GM11168 (cell line): Measurements from ENCODE around the gene ARL11.

Experiments
- in situ Hi-C: fragments of 300-500 bp; cut with MboI; formaldehyde crosslinking; loops from one replicate; pipeline ENCODE4 v1.12.0; 2022; ENCODE audit warnings: low sequenced_read_pairs; ENCODE audit not compliant: unreplicated experiment

ARL11 gene

DNA sequence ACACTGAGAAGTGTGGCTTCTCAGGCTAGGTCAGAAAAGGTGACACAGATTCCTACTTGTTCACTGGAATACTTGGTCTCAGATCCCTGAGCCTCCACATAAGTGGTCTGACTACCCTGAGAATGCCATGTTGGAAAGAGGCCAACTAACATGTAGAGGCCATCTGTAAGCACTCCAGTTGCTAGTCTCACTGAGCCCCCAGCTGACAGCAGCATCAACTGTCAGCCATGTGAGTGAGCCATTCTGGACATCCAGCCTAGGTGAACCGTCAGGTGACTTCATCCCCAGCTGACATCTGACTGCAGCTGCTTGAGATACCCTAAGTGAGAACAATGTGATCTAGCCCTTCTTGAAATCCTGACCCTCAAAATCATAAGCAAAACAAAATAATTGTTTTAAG, 18.1 kb upstream of the ARL11 start:
- in situ Hi-C loops, result loop anchor here (5.0 kb wide), 1 partner anchor 303 kb away; no protein-coding TSS in a partner anchor

DNA sequence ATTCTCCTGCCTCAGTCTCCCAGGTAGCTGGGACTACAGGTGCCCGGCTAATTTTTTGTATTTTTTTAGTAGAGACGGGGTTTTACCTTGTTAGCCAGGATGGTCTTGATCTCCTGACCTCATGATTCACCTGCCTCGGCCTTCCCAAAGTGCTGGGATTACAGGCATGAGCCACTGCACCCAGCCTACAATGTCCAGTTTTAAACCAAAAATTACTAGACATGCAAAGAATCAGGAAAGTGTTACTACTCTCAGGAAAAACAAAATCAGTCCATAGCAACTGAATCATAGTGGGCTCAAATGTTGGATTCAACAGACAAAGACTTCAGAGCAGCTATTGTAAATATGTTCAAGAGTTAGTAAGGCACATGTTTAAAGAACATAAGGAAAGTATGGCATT, 16.3 kb upstream of the ARL11 start:
- in situ Hi-C loops, result loop anchor here (5.0 kb wide), 1 partner anchor 305 kb away; no protein-coding TSS in a partner anchor

DNA sequence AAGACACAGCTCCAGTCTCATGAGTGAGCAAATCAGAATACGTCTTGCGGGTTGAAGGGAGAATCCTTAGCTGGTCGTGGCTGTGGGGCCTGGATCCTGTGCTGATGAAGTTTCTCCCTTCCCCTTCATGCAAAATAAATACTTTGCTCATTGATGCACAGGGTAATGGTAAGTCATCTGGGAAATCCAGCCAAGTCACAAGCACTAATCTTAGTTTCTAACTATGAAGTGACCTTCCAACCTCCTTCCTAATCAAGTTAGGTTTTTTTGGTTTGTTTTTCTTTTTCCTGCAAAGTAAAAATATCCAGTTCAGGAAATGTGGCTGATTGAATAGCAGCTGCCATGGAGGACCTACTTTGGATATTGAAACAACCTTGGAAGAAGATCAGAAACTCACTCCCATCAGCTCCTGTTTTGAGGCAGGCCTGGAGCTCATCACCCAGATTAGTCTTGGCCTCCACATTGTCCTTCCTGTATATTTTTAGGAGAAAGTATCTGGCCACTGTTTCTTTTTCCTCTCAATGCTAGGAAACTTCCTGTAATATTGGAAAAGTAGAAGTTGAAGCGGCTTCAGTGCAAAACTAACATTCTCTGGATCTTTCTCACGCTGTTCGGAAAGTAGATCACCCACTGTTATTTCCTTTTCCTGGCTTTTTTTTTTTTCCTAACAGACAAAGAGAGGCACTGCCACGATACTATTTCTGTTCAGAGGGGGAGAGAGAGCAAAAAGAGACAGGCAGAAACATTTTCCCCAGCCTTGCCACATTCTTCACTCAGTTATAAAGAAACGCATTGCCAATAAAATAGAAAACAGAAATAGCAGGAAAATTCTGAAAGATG, 12.3 kb upstream of the ARL11 start:
- in situ Hi-C loops, result no loop called here

DNA sequence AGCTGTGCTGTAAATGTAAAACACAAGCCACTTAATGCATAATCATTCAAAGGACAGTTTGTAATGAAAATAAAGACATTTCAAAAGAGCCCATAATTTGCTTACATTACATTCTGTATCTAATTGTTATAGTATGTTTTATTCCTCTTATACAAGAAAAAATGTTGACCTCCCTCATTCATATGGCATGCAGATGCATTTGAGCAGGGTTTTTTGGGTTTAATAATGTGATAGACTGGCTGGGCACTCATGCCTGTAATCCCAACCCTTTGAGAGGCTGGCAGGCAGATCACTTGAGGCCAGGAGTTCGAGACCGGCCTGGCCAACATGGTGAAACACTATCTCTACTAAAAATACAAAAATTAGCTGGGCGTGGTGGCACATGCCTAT, 11.6 kb upstream of the ARL11 start:
- in situ Hi-C loops, result no loop called here

DNA sequence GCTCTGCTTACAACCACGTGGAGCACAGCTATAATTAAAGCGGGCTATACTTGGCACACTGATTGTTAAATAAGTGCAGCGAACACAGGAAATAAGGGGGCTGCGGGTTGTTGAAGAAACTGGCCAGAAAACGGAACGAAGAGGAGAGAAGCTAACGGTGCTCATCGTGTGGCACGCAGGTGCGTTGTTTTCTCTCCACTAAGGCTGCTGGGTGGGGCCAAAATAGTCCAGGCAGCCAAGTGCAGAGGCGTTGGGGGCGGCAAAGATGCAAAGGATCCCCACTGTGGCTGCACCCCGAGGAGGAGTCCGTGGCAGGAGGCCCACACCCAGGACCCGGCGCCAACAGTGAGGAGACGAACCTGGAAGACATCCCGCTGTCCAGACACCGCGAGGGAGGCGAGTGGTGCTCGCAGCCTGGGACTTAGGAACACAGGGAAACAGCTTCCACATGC, 8.1 kb upstream of the ARL11 start:
- in situ Hi-C loops, result no loop called here

DNA sequence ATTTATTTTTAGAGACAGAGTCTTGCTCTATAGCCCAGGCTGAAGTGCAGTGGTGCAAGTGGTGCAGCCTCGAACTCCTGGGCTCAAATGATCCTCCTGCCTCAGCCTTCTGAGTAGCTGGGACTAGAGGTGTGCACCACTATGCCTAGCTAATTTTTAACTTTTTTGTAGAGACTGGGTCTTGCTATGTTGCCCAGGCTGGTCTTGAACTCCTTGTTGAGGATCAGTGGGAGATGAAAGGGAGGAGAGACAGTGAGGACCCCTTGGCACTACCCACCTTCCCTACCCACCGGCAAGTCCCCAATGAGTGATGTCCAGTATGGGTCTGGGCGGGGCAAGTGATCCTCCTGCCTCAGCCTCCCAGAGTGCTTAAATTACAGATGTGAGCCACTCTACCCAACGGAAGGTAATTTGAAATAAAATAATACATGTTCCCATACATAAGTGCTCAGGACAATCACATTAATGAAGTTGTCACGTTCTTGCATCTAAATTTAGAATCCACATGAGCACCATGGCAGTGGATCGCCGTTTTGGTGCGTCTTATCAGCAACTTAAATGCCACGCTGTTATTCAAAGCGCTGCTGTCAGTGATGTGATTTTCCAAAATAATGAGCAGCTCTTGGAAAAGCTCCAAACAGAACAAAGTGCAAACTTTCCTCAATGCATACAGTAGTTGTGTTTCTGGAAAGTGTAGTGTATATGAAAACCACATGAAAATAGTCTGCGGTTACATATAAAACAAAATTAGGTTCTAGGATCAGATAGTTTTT, 5.9 kb upstream of the ARL11 start:
- in situ Hi-C loops, result no loop called here

DNA sequence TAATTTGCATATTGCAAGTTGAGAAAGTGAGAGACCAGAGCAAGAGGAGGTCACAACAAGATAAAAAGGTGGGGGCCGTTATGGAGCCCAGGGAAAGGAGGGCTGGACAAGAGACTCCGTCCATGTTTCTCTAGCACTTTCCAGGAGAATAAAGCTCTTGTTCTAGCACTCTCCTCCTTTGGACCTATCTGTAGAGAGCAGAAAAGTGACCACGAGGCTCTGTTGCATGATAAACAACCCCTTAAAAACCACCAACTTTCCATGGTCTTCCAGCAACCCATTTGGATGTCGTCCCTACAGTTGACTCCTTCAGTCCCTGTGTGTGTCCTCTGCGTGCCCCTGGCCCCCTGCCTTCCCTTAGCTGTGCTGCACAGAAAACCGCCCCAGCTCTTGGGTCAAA, 4.1 kb upstream of the ARL11 start:
- in situ Hi-C loops, result no loop called here

DNA sequence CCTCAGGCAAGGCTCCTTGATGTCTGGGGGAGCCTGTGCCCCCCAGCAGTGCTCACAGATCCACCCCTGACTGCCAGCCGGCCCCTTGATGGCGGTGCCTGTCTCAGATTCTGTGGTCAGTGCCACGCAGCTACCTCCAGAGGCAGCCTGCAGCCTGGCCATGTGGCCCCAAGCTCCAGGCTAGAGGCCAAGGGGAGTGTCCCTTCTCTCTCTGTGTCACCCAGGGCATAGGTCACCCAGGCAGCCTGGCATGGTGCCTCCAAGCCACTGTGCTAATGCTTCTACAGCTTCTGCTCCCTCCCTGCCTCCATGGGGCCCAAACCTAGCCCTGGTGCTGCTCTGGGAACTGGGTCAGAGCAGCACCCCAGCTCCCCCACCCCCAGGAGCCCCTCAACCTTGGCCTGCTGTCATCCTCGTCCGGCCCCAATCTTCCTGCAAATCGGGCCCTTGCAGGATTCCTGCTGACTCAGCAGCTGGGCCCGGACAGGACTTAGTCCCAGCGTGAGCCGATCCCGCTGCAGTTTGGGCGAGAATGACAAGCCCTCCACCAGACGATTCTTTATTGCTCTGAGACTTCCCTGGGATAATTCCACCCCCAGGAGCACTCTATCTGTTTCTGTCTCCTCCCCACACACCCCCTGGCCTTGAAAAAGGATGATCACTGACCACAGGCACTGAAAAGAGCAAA, 2.8 kb upstream of the ARL11 start:
- in situ Hi-C loops, result no loop called here

DNA sequence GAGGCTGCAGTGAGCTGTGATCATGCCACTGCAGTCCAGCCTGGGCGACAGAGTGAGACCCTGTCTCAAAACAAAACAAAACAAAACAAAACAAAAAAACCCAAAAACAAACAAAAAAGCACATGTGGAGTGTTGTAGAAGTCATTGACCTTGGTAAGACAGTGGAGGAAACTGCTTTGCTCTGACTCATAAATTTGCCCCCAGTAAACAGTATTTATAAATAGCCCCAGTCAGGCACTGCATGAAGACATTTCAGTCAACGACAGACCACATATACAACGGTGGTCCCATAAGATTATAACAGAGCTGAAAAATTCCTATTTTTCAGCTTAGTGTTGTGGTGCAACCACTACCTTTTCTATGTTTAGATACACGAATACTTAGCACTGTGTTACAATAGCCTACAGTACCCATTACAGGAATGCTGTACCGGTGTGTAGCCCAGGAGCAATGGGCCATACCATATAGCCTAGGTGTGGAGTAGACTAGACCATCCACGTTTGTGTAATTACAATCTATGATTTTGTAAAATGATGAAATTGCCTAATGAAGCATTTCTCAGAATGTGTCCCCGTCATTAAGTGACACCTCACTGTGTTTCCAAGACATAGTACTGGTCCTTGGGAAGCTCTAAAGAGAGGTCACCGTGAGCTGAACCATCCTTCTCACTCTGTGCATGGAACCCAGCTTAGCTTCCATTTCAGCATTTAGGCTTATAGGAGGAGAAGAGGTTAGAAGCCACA, 1.1 kb downstream of the ARL11 start:
- in situ Hi-C loops, result no loop called here

DNA sequence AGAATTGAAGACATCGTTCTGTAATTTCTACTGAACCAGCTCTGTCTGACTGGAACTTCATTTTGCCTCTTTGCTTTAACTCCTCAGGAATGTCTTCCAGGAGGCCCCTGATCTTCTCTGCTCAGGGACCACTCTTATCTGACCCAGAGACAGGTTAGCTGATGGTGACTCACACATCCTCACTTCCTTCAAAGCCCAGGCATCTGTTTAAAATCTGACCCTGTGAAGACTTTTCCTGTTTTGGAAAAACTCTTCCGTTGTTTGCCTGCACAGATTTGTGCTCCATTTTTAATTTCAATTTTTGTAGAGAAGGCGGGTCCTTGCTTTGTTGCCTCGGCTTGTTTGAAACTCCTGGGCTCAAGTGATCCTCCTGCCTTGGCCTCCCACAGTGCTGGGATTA, 1.6 kb downstream of the ARL11 start:
- in situ Hi-C loops, result no loop called here

DNA sequence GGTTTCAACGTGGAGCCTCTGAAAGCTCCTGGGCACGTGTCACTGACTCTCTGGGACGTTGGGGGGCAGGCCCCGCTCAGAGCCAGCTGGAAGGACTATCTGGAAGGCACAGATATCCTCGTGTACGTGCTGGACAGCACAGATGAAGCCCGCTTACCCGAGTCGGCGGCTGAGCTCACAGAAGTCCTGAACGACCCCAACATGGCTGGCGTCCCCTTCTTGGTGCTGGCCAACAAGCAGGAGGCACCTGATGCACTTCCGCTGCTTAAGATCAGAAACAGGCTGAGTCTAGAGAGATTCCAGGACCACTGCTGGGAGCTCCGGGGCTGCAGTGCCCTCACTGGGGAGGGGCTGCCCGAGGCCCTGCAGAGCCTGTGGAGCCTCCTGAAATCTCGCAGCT, 2.3 kb downstream of the ARL11 start:
- in situ Hi-C loops, result no loop called here

DNA sequence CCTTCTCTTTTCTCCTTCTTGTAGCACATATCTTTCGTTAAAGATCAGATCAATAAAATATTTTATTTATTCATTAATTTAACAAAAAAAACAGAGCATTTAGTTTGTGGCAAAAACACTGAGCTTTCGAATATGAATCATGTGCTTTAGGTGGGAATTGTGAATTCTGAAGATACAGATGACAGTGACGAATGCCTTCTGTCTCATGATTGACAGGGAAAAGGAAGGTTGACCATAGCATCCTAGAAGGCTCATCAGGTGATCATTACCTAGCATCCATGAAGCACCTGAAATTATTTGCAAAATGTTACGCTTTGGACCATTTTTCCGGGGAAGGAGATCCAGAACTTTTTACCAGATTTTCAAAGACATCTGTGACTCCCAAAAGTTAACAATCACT, 3.8 kb downstream of the ARL11 start:
- in situ Hi-C loops, result no loop called here

DNA sequence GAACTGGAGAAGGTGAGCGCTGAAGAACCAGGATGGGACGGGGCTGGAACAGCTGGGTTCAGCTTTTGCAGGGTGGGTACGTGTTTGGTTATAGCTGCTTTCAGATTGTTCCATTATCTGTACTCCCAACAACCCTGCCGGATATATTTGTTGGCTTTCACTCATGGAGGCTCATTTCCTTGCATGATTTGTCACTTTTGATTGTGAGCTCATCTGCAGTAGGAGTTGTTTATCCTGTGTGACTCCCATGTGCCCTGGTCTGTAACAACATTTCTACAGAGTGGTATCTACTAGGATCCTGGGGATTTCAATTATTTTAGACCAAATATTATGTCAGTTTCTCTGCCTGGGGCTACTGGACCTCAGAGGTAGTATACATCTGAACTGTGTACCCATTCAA, 5.4 kb downstream of the ARL11 start:
- in situ Hi-C loops, result no loop called here

DNA sequence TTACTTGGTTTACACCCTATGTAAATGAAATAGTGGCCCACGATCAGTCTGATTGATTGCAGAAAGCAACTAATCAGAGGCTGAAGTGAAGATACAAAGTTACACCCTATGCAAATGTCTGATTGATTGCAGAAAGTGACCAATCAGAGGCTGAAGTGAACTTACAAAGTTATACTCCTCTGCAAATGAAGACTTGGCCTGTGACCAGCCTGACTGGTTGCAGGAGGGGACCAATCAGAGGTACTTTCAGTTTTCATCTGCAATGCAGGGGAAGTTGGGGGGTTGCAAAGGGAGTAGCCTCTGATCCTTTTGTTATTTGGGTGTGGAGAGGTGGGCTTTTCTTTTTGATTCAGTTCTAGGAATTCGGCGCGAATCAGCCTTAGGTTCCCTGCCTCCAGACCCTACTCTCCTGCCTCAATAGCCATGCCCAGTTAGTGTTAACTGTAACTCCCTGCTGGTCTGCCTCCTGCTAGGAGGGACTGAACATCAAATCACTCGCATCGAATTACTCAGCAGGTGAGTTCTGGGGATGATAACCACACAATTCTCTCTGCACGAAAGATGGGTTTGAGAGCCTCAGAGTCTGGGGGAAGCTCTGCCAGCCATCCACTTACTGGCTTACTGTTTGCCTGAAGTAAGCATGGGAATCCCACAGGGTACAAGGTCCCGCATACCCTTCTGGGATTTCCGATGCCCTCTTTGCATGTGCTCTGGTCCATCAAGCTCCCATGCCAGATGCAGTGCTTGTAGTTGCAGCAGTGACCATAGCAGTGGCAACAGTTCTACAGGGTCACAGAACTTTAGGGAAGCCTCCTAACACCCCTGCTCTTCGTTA, 7.5 kb downstream of the ARL11 start:
- in situ Hi-C loops, result no loop called here

DNA sequence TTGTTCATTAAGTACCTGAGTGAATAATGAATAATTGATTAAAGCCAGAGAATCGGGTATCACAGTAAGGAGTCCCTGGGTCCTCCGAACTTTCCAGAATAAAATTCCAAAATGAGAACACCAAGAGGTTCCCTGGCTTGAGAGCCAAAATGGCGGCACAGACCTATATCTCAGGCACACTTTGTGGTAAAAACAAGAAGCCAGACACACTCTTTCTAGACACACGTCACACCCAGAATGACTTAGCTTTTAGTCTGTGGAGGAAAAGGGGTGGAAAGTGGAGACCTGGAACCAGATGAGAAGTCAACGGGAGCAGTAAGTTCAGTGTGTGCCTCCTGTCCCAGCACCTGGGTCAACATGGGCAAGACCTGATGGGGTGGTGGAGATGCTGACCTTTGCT, 8.4 kb downstream of the ARL11 start:
- in situ Hi-C loops, result no loop called here

DNA sequence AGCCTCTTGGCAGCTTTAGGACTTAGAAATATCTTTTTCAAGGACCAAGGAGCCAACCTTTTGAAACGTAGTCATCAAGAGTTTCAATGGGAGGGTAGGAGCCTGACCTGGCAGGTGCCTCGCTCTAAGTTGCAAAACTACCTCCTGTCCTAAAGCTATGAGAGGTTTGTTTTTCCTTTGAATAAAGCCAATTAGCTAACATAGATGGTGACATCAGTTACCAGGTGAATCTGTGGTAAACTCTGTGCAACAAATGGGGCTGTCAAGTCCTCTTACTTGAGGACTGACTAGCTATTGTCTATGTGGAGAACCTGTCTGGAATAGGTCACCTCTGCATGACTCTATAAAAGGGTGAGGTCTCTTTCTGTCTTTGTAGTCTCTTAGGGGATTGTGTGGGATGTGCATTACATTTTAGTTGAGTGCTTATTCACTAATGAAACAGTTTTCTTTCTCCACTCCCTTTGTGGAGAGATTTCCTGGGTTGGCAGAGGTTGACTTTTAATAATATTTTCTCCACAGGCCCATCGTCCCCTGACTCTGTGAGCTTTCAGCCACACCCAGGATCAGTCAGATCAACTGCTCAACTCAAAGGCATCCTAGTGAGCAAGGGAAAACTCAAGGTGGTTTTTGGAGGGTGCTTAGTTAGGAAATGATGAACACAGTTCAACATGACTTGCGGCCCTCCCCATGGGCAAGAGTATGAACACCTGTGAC, 9.9 kb downstream of the ARL11 start:
- in situ Hi-C loops, result no loop called here

DNA sequence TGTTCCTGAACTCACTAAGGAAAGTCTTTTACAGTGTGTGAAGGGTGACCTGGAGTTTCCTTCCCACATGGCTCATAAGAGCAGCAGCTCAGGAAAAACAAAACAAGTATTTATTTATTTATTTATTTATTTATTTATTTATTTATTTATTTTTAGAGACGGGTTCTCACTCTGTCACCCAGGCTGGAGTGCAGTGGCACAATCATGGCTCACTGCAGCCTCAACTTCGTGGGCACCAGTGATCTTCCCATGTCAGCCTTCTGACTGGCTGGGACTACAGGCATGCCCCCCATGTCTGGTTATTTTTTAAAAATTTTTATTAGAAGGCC, 10.4 kb downstream of the ARL11 start:
- in situ Hi-C loops, result no loop called here

DNA sequence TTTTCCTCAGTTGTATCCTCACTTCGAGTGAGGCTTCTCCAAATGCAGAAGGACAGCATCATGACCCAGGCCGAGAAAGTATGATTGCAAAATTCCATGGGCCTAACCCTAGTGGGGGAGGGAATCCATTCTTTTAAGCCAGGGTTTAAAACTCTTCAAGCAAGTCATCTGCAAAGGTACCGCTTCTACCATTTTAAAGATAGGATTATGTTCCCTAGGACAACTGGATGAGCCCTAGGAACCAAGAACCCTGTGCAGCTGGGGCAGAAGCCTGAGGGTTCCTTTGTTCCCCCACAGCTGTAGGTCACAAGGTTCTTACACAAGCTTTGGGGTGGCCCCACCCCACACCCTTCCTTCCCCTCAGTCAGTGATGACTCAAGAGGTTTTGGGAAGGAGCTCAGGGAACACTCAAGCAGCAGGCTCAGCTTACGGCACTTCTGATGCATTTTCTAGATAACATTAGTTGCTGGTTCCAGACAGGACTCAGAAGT, 13.5 kb downstream of the ARL11 start:
- in situ Hi-C loops, result no loop called here
